Measurements from ENCODE around the gene KPTN. TPM values are rescaled to one million over a fixed set of nuclear protein-coding genes. Genes with fewer than 3 reads are reported as not detected.
A peak's percentile ranks its signal among the peaks of the same experiment; 100 is the strongest.
"Not testable (repeated sequence)": the region's sequence is repeated elsewhere in the genome, so short reads cannot be mapped to it uniquely, and the experiment has no call there.

The KPTN gene
- total RNA-seq, 1 donor from 2014 or later: 4.2 TPM

DNA sequence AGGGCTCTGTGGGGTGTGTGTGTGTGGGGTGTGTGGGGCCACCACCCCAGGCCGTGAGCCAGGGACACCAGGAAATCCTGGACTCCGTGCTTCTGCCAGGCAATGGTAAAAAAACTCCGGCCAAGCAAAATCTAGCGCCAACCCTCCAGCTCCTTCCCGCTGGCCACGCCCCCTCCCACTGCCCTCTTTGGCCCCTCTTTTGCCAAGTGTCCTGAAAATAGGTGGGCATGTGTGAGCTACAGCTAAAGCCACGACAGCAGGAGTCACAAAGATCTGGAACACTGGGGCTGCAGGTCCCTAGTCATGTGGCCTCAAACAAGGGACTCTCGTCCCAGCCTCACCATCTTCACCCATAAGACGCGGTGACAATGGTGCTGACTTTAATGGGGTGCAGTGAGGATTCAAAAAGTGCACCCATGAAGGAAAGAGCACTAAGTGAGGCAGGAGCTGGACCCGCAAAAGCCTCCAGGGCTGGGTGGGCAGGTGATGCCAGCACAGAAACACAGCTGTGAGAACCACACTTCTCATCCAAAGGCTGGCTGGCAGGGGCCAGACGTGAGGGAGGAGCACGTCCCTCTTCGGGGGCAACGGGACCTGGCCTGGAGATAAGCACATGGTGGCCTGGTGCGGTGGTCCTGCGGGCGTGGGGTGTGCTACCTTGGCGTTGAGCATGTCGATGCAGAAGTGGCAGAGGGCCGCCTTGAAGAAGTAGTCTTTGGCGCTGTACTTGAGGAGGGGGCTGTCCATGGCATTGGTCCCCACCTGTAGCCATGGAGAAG, 7.5 kb upstream of the KPTN start:
- no peak for DNase-seq

DNA sequence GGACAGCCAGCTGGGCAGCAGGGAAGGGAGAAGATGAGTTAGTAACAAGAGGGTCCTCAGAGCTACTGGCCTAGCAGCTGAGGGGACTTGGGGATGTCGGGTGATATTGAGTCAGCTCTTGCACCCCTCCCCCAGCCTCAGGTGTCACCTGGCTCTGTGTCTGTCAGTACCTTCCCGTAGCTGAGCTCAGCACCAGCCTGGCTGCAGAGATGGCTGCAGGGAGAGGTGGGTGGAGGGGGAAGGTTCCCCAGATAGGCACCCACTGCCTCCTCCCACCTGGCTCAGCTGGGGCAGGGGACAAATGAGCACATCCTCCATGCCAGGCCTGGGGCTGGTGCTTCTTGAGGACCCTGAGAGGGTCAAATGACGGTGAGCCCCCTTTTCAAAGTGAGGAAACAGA, 6.8 kb upstream of the KPTN start:
- no peak for DNase-seq

DNA sequence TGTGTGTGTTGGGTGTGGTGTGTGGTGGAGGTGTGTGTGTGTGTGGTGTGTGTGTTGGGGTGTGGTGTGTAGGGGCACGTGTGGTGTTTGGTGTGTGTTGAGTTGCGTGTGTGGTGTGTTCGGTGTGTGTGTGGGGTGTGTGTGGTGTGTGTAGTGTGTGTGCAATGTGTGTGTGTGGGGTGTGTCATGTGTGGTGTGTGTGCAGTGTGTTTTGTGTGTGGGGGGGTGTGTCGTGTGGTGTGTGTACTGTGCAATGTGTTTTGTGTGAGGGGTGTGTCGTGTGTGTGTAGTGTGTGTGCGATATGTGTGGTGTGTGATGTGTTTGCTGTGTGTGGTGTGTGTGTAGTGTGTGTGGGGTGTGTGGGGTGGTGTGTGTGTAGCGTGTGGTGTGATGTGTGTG, 6.0 kb upstream of the KPTN start:
- no peak for DNase-seq

DNA sequence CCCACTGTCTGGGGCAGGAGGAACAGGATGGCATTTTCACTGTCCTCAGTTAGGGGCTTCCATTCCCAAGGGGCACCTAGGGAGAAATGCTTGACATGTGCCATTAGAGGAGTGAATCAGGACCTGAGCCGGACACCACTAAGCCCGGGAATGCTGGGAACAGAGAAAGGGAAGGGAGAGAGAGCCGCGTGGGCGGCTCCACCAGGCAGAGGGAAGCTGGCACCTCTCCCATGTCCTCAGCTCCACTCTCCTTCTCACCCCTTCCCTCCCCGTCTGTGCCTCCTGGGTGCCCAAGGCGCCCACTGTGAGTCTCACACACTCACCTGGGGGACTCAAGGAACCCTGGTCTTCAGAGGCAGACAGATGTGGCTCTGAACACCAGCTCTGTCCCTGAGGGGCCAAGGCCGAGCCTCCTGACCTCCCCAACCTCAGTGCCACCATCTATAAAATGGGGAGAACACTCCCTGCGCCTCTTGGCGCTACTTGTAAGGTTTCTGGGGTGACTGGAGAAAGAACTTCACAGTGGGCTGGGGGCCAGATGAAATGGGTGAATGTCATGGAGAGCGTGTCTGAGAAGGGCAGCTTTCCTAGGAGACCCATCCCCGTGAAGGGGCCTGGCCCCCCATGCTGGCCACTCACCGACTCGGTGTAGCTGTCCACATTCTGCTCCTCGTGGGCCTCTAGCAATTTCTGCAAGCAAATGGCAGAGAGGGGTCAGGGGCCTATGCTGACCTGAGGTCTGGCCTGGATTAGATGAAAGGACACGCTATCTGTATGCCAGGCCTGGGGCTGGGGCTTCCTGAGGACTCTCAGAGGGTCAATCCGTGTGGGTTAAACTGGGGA, 5.3 kb upstream of the KPTN start:
- no peak for DNase-seq

DNA sequence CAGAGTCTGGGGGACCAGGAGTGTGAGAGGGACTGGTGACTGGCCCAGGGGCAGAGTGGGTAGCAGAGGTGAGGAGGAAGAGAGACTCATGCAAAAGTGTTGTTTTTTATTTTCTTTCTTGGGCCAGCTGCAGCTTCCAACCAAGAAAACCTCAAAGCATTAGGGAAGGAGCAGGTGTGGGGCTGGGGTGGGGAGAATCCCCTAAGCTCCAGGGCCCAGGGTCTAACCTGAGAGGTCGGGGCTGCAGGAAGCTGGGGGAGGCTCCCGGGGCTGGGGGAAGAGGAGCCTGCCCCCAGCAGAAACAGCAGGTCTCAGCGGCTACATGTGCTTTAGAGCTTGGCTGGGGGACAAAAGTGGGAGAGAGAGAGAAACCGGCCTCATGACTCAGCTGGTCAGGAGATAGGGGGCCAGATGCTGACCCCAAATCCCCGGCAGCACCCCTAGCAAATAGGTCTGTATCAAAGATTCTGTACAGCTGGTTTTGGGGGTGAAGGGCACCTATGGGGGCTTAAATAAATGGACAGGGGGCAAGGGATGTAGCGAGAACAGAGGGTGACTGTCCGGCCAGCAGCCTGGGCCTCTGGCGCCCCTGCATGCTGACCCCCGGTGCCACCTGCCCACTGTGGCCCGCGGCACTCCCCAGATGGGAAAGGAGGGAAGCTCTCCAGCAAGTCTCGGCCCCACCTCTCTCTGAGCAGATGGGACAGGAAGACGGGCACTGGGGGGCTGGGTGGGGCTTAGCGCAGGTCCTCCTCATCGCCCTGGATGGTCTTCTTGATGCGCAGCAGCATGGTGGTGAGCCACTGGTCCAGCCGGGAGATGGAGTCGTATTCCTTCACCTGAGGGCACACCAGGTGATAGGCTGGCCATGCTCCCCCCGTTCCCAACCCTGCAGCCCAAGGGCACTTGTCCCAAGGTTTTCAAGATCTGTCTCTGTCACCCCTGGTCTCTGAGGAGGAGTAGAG, 3.8 kb upstream of the KPTN start:
- no peak for DNase-seq

DNA sequence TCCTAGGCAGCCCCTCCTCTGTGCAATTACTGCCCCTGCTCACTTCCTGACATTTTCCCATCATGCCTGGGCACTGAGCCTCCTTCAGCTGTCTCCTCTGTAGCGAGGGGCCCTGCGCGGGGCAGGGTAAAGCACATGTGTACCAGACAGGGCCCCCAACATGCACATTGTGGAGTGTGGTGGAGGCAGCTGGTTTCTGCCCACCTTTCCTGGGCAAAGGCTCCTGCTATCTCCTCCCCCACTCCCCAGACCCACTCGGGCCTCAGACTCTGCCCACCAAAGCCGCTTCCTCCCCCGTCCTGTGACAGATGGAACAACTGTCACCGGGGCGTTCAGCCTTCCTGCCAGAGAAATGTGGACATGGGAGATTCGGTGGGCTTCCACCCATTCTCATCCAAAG, 2.9 kb upstream of the KPTN start:
- DNase-seq: no peak

DNA sequence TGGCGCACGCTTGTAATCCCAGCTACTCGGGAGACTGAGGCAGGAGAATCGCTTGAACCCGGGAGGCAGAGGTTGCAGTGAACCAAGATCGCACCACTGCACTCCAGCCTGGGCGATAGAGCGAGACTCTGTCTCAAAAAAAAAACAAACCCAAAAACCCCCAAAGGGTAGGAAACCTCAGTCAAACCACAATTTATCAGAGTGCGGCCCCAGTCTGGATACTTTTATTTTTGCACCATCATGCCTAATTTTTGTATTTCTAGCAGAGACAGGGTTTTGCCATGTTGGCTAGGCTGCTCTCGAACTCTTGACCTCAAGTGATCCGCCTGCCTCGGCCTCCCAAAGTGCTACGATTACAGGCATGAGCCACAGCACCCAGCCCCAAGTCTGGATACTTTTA, 2.2 kb upstream of the KPTN start:
- DNase-seq: not testable (repeated sequence)

DNA sequence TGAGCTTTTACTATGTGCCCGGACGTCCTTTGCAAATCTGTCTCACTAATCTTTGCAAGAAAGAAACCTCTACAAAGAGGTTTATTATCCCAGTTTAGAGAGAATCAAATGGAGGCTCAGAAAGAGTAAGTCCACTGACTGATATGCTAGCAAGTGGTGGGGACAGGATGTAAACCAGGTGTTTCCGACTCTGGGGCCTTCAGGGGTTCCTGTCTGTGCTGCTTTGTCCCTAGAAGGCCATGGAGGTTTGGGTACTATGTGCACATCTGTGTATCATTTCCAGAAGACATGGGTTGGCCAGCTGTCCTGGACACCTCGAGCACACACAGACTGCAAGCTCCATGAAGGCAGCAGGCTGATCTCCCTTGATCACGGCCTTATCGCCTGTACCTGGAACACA, 1.2 kb upstream of the KPTN start:
- no peak for DNase-seq

DNA sequence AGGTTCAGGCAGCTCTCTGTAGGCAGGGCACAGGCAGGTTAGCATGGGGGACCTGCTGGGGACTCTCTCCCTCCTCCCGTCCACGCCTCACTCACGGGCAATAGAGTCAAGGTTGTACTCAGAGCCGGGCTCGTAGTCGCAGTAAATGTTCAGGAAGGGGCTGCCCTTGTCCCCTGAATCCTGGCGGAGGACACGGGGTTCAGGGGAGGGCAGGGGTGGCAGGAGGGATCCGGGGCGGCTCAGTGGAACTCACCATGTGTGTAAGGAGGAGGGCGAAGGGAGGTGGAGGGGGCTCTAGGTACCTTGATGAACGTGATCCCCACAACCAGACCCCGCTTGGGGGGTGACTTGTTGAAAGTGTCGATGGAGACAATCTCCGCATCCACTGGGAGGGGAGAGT, 819 bp downstream of the KPTN start:
- DNase-seq: no peak

DNA sequence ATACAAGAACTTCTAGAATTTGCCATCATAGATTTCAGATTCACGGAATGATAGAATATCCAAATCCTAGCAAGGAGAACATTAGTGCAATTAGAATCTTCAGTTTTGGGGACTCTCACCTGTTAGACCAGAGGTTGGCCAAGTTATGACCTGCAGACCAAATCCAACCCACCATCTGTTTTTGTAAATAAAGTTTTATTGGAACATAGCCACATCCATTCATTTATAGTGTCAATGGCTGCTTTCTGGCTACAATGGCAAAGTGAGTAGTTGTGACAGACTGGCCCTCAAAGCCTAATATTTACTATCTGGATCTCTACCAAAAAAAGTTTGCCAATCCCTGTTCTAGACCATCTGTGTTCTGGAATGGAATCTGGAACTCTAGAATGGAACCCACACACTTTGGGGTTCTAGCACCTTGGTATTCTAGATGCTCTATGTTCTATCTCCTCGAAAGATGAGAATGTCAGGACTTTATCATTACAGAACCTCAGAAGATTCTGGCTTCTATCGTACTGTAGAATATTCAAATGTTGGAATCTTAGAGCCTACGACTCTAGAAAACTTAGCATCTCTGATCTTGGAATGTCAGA, 2.5 kb downstream of the KPTN start:
- no peak for DNase-seq

DNA sequence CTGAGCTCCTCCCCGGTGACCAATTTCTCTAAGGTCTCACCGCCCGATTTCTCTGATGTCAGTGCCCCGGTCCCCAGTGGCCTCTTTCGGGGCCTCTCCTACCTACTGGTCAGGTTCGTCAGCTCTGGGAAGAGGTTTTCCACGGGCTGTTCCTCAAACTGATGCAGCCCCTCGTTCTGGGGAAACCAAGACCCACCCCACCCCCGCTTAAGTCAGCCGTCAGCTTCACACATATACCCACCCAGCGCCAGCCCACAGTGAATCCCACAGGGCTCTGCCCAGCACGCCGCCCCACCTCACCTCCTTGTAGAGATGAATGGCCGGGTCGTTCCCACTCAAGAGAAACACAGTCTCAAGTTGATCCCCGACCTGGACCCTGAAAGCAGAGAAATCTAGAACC, 3.4 kb downstream of the KPTN start:
- DNase-seq: no peak

DNA sequence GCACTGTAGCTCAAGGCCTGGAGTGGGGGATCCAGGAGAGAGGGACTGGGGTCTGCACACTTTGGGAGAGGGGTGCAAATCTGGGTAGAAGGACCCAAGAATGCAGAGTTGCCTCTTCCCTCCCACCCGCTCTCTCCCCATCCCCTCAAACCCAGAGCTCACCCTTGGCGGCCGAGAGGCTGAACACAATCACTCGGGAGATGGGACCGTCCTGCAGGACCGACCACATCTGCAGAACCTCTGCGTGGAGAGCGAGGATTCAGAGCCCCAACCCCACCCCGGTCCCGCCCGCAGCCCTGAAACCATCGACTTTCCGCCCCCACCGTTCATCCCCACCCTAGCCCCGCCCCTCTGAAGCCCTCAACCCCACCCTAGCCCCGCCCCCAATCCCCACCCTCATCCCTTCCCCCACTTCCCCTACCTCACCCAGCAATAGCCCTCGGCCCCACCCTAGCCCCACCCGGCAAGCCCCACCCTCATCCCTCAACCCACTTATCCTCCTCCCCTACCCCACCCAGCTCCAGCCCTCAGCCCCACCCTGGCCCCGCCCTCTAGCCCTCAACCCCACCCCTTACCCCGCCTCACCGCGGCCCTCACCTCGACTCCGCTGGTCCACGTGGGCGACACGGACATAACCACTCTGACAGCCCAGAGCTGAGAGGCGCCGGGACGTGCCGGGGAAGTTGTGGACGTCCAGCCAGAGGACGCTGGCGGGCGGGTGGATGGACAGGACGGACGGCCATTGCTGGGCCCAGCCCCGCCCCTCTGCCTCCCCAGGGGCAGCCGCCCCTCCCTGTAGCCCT, 4.1 kb downstream of the KPTN start:
- DNase-seq: no peak

DNA sequence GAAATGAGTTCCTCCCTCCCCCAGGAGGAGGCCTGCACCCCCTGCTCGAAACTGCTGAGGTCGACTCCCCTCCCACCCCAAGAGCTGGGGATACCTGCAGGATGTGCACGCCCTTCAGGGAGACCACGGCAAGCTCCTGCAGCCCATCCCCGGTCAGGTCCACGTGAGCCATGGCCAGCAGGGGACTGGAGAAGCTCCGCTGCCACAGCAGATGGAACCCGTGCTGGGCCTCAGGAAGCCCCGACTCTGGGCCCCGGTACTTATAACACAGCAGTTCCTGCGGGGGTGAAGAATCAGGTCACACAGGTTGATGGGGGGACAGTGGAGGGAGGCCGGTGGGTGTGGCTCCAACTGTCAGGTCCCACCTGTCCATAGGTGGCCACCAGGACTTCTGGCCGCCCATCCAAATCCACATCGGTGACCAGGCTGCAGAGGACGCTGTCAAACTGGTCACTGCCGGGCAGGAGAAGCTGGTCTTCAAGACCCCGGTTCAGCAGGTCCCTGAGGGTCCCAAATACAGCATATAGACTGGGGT, 7.5 kb downstream of the KPTN start:
- DNase-seq: no peak

DNA sequence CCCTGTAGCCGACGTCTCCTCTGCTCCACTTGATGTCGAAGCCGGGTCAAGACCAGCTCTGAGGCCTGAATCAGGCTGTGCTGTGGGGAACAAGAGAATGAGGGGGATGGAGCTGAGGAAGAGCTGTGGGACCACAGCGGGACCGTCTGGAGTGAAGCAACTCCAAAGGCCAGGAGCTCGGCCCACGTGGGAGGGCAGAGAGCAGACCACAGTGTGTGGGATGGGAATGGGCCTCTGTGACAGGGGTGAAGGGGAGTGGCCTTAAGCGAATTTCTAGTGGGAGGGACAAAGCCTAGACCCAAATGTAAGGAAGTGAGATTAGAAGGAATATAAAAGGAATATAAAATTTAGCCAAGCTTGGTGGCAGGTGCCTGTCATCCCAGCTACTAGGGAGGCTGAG, 8.6 kb downstream of the KPTN start:
- DNase-seq: no peak

DNA sequence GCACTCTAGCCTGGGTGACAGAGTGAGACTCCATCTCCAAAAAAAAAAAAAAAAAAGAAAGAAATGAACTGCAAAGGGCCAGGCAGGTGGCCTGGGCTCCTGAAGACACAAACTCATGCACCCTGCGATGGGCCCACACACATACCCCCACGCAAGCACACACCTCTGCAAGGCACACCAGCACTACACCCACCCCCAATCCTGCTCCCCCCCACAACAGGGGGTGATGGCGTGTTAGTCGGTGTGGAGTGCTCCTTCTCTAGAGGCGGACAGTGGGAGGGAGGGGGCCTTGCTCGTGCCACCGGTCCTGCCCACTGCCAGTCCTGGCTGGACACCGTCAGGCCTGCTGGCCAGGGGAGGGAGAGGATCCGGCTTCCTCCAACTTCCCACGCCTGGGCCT, 10.7 kb downstream of the KPTN start:
- no peak for DNase-seq

DNA sequence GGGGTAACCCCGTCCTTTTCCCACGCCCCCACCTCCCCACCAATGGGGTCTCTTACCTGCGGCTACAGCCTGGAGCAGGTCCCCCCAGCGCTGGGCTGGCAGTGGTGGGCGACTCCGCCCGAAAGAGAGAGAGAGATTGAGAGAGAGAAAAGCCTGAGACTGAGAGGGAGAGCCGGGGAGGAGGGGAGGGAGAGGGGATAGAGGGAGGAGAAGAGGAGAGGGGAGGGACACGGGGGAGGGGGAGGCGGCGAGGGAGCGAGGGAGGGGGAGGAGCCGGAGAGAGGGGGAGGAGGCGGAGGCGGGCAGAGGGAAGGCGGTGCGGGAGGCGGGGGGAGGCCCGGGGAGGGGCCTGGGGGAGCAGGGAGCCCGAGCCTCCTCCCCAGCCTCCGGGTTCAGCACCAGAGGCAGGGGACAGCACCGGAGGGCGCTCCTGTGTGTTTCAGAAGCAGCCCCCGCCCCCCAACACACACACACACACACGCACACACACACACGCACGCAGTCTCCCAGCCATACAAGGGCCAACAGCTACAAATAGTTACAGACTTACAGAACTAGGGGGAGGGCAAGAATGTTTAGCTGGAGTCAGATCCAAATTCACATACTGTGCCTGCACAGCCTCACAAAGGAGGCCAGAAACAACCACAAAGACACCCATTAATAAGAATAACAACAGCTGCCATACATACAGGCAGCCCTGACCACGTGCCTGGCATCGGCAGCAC, 12.1 kb downstream of the KPTN start, which contains the start of gene SLC8A2:
SLC8A2 (minus strand) TSS at position 161 of the 725 bp plus-strand sequence. CDS start 5,490 bp downstream, outside the sequence.
- DNase-seq: peak; percentile 56

DNA sequence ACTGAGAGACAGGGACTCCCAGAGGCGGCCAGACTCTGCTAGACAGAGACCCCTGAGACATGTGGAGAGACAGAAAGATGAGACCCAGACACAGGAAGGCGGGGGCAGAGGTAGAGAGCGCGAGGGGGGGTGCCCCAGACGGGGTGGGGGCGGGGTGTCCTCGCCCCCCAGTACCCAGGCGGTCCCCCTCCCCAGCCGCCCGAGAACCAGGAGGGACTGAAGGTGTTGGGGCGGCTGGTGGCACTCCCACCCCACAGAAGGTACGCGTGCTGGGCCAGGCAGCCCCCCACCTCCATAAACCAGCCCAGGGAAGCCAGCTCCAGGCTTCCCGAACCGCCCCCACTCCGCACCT, 12.7 kb downstream of the KPTN start:
- DNase-seq: no peak

DNA sequence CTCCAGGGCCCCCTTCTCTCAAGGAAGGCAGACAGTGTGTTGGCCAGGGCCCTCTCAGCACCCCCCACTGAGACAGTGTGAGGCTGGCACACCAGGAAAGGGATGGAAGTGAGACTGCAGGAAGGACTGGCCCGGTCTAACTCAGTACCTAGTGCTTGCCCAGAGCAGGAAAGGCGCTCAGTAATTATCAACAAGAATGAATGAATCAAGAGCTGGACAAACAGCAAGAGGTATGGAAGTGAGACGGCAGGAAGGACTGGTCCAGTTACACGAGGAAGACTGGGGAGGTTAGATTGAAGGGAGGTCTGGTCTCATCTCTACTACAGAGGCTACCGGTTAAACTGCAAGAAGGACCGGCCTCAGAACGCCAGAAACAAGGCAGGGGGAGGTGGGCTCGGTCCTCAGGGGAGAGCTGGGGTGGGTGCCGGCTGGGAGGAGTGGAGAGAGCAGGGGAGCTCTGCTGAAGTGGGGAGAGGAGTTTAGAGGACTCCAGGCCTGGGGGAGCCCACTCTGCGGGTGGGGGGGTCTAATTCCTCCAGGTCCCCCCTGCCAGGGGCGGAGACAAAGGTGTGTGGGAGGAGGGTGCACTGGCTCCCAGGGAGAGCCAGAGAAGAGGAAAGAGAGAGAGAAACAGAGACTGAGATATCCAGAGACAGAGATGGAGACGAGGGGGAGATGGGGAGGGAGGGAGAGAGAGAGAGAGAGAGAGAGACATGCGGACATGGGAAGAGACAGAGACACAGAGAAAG, 13.4 kb downstream of the KPTN start:
- no peak for DNase-seq

DNA sequence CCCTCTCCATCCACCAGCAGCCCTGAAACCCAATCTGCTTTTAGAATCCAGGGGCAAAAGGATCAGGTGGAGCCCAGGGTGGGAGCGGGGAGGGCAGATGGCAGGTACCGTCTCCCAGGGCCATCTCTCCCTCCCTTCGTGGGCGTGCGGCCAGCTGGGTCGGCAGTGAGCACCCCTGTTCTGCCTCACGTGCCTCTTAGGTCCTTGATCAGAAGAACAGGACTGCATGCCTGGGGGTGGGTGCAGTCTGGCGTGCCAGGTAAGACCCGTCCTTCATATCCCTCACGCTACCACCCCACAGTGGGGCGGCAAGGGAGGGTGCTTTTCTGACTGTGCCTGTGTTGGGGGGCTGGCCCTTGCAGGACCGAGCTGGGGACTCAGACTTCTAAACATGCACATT, 14.3 kb downstream of the KPTN start:
- DNase-seq: no peak

DNA sequence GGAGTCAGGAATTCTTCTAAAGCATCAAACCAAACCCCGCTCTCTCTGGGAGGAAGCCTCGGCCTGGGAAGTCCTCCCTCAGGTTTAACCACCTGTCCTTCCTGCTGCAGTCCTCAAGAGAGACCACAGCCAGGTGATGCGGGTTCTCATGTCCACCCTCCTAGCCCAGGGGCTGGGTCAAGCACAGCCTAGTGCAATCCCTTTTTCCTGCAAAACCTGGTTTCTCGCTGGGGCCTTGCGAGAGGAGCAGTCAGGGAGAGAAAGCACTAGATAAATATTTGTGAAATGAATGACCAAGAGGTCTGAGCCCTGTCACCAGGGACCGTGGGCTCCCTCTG, 14.7 kb downstream of the KPTN start:
- no peak for DNase-seq

All from occipital lobe (tissue), 2 donors.